Caco-2 (cell line): ENCODE measurements around the gene ANGPTL5. TPM values are rescaled to one million over a fixed set of nuclear protein-coding genes. Genes with fewer than 3 reads are reported as not detected.

ENCODE experiments used
- BruUV-seq: library from RNA; stranded (reverse); fragments of 400-500 nt; replicated peaks from 2 replicates; lab custom pipeline; 2021; lab: Mats Ljungman, UMichigan
- CTCF ChIA-PET: fragments of 300-600 bp; sonication (Branson Sonifier 250); formaldehyde crosslinking; loops from one replicate; lab custom pipeline; 2022; ENCODE audit warnings: antibody characterized with exemption; lab: Charles Lee
- POLR2A ChIA-PET: fragments of 300-600 bp; sonication (Branson Sonifier 250); formaldehyde crosslinking; loops from one replicate; lab custom pipeline; 2022; ENCODE audit warnings: antibody characterized with exemption; lab: Charles Lee
- DNase-seq, 2 experiments: peaks; one replicate each; pipeline versions ENCODE4 v3.0.0 to v3.0.0-alpha.2; 2020 to 2022
- H3K27me3 ChIP-seq: replicated peaks from 2 replicates; pipeline ENCODE4 v1.6.0; 2011; ENCODE audit warnings: low read length; ENCODE audit not compliant: control insufficient read depth, insufficient read depth
- H3K36me3 ChIP-seq: 2 replicates; pipeline ENCODE4 v1.5.1; 2011; ENCODE audit warnings: low read length; ENCODE audit not compliant: control insufficient read depth, insufficient read depth
- H3K4me1 ChIP-seq: fragments of 250-450 bp; sonication (Bioruptor Pico); 2 replicates; pipeline ENCODE4 v1.5.1; 2020; ENCODE audit warnings: mild to moderate bottlenecking
- H3K4me3 ChIP-seq: 2 replicates; pipeline ENCODE4 v1.5.1; 2011; ENCODE audit warnings: low read depth, mild to moderate bottlenecking, control low read depth, low read length
- H3K9me3 ChIP-seq: fragments of 250-450 bp; sonication (Bioruptor Pico); 2 replicates; pipeline ENCODE4 v1.5.1; 2020; ENCODE audit warnings: mild to moderate bottlenecking, moderate library complexity
- H3K27ac Mint-ChIP-seq: one replicate; pipeline ENCODE4 v1.8.0; 2022; ENCODE audit warnings: mixed read lengths; ENCODE audit not compliant: unreplicated experiment
- H3K27me3 Mint-ChIP-seq: one replicate; pipeline ENCODE4 v1.8.0; 2022; ENCODE audit warnings: mixed read lengths; ENCODE audit not compliant: insufficient read depth, unreplicated experiment
- H3K36me3 Mint-ChIP-seq: one replicate; pipeline ENCODE4 v1.8.0; 2022; ENCODE audit warnings: mild to moderate bottlenecking, mixed read lengths; ENCODE audit not compliant: insufficient read depth, unreplicated experiment
- H3K4me1 Mint-ChIP-seq: one replicate; pipeline ENCODE4 v1.8.0; 2022; ENCODE audit warnings: low read depth, mixed read lengths; ENCODE audit not compliant: unreplicated experiment
- H3K4me3 Mint-ChIP-seq: one replicate; pipeline ENCODE4 v1.8.0; 2022; ENCODE audit warnings: mild to moderate bottlenecking, moderate library complexity, mixed read lengths; ENCODE audit not compliant: unreplicated experiment
- H3K9me3 Mint-ChIP-seq: one replicate; pipeline ENCODE4 v1.8.0; 2022; ENCODE audit warnings: mixed read lengths; ENCODE audit not compliant: unreplicated experiment
- intact Hi-C: fragments of 100-400 bp; cut with micrococcal nuclease; formaldehyde crosslinking; loops from one replicate; pipeline ENCODE4 v1.10.0; 2022; ENCODE audit not compliant: unreplicated experiment
- total RNA-seq: library from RNA; stranded (reverse); gene quantifications from 2 replicates; pipeline ENCODE4 v1.2.3, GENCODE V29; 2022
- TF ChIP-seq, protein P1 (sequence below), 2 experiments: fragments of 200-600 bp in 1 of 2; IDR thresholded peaks; 1 replicate in 1 of 2; 2 replicates in 1 of 2; pipeline versions ENCODE4 v1.5.1 to v1.8.0; 2011 to 2022; ENCODE audit warnings: antibody characterized with exemption in 1 of 2, control low read depth in 1 of 2, inconsistent platforms in 1 of 2, low read depth in 1 of 2, low read length in 1 of 2, mild to moderate bottlenecking in 1 of 2, moderate library complexity in 1 of 2; ENCODE audit not compliant: insufficient read depth in 1 of 2, severe bottlenecking in 1 of 2, unreplicated experiment in 1 of 2

The ANGPTL5 gene
- total RNA-seq, 1 experiment from 2014 or later, result not detected

DNA sequence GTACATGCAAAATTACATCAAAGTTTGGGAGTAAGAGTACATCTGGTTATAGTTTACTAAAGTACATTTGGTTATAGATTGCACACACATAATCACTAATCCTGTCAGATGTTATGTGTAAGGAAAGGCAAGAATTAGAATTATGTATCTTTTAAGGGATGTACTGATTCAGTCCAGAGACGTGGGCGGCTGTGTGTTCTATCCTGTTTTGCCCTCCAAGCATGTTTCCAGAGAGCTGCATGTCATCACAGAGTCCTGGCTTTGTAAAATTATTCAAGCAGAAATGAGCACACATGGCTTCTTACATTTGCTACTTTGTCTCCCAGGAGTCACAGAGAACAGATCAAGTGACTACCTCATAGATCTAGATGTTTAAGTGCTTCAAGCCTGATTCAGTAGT, 34.7 kb downstream of the ANGPTL5 start:
- DNase-seq, result no peak
- CTCF ChIA-PET, result no interaction called here
- Histone ChIP-seq H3K36me3 (no peaks in the 10 kb centered on the region), H3K9me3 (no peaks in the 10 kb centered on the region), H3K4me3 (no peak overlapping the region), H3K27me3 (no peaks in the 10 kb centered on the region), H3K4me1 (peaks cover 8% of the 10 kb centered on the region)
- H3K4me1 Mint-ChIP-seq, result peaks cover 11% of the 10 kb centered on the region
- peaks cover 10% of the 10 kb centered on the region for H3K9me3 Mint-ChIP-seq
- H3K27ac Mint-ChIP-seq, result no peak overlapping the region
- H3K36me3 Mint-ChIP-seq, result no peaks in the 10 kb centered on the region
- POLR2A ChIA-PET, result no interaction called here
- no peak overlapping the region for H3K4me3 Mint-ChIP-seq
- TF ChIP-seq, protein P1, sequence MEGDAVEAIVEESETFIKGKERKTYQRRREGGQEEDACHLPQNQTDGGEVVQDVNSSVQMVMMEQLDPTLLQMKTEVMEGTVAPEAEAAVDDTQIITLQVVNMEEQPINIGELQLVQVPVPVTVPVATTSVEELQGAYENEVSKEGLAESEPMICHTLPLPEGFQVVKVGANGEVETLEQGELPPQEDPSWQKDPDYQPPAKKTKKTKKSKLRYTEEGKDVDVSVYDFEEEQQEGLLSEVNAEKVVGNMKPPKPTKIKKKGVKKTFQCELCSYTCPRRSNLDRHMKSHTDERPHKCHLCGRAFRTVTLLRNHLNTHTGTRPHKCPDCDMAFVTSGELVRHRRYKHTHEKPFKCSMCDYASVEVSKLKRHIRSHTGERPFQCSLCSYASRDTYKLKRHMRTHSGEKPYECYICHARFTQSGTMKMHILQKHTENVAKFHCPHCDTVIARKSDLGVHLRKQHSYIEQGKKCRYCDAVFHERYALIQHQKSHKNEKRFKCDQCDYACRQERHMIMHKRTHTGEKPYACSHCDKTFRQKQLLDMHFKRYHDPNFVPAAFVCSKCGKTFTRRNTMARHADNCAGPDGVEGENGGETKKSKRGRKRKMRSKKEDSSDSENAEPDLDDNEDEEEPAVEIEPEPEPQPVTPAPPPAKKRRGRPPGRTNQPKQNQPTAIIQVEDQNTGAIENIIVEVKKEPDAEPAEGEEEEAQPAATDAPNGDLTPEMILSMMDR (IDR thresholded peaks at IDR 0.05; ENCODE audit: insufficient read depth in 1 of 2, low read depth in 1 of 2, low read length in 1 of 2, severe bottlenecking in 1 of 2, unreplicated experiment in 1 of 2), result no peak
- H3K27me3 Mint-ChIP-seq, result no peaks in the 10 kb centered on the region
- intact Hi-C loops, result no loop called here
- BruUV-seq, result no TSS peak

DNA sequence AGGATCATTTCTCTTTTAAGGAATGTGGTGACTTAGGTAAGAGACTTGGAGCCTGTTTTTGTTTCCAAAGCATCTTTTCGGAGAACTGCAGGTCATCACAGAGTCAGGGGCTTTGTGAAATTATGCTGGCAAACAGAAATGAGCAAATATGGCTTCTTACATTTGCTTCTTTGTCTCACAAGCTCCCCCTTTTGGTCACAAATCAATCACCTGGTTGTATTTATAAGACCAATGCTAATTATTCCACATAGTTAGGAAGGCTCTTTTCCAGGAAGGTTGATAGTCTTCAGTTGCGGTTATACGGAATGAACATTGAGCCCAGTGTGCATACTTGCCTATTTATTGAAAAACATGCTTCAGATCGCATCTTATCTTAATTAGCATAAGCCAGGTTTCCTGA, 36.1 kb downstream of the ANGPTL5 start:
- no peaks in the 10 kb centered on the region for H3K27me3 Mint-ChIP-seq
- H3K4me1 Mint-ChIP-seq, result peaks cover 11% of the 10 kb centered on the region
- intact Hi-C loops, result loop anchor here (1.0 kb wide), 6 partner anchors 14 to 422 kb away; partner anchors contain the start of gene CEP126
- peaks cover 10% of the 10 kb centered on the region for H3K9me3 Mint-ChIP-seq
- peaks cover 8% of the 10 kb centered on the region for H3K4me1 ChIP-seq
- H3K9me3 ChIP-seq, result no peaks in the 10 kb centered on the region
- BruUV-seq, result no TSS peak
- DNase-seq, result peak; percentile 42 to 77
- TF ChIP-seq, protein P1 (IDR thresholded peaks at IDR 0.05; ENCODE audit: insufficient read depth in 1 of 2, low read depth in 1 of 2, low read length in 1 of 2, severe bottlenecking in 1 of 2, unreplicated experiment in 1 of 2), result peak; percentile 66 to 90
- no peaks in the 10 kb centered on the region for H3K36me3 ChIP-seq
- H3K4me3 Mint-ChIP-seq, result no peak overlapping the region
- ChIA-PET CTCF (interaction anchor here (0.6 to 3.0 kb wide), 9 partner anchors 10 to 388 kb away, joined by 3 to 50 read pairs (median 5); partner anchors contain the start of gene CEP126), POLR2A (interaction anchor here (0.6 kb wide), 1 partner anchor 106 kb away, joined by 7 read pairs; no protein-coding TSS in a partner anchor)
- no peak overlapping the region for H3K4me3 ChIP-seq
- H3K36me3 Mint-ChIP-seq, result no peaks in the 10 kb centered on the region
- no peak overlapping the region for H3K27ac Mint-ChIP-seq
- no peaks in the 10 kb centered on the region for H3K27me3 ChIP-seq

DNA sequence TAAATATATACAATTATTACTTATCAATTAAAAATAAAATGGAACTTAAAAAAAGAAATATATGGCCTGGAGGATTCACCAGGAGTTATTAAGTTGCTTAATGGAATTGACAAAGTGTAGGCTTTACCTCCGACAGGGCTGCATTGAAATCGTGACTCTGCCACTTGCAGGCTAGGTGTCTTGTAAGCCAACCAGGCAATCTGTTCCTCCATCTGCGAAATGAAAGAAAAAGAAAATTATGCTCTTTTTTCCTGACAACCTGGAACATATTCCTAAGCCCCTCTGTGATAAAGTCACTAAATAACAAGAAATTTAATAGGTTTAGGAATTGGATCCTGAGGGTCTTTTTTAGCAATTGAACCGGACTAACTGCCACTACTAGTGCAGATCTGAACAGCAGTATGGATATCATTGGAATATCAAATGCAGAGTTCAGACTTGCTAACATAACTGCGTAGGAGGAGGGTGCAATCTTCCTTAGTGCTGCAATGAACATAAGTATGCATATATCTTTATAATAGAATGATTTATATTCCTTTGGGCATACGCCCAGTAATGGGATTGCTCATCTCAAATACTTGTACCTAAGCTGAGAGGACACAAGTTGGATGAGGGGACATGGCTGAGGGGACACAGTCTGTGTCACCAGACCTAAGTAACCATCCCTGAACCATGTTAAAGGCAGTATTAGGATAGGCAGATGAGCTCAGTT, 44.0 kb downstream of the ANGPTL5 start:
- POLR2A ChIA-PET, result no interaction called here
- Mint-ChIP-seq H3K4me3 (no peak overlapping the region), H3K27ac (no peak overlapping the region), H3K36me3 (no peaks in the 10 kb centered on the region), H3K9me3 (peaks cover 13% of the 10 kb centered on the region), H3K27me3 (no peaks in the 10 kb centered on the region), H3K4me1 (peaks cover 12% of the 10 kb centered on the region)
- no TSS peak for BruUV-seq
- intact Hi-C loops, result no loop called here
- Histone ChIP-seq H3K36me3 (no peaks in the 10 kb centered on the region), H3K27me3 (no peaks in the 10 kb centered on the region), H3K4me3 (no peak overlapping the region), H3K4me1 (peaks cover 22% of the 10 kb centered on the region), H3K9me3 (peaks cover 16% of the 10 kb centered on the region; the same call in 1 of the 2 replicates)
- CTCF ChIA-PET, result no interaction called here
- no peak for DNase-seq
- TF ChIP-seq, protein P1 (IDR thresholded peaks at IDR 0.05; ENCODE audit: insufficient read depth in 1 of 2, low read depth in 1 of 2, low read length in 1 of 2, severe bottlenecking in 1 of 2, unreplicated experiment in 1 of 2), result no peak
